HepG2 (cell line): ENCODE results near the gene POC1B.

ENCODE experiments used
- BHLHE40 ChIP-seq: IDR thresholded peaks from 2 replicates; pipeline ENCODE4 v1.6.1; 2011; ENCODE audit warnings: low read length, improper control_type of control experiment
- CTCF ChIP-seq: sonication (generic); formaldehyde crosslinking; IDR thresholded peaks from 2 replicates; pipeline ENCODE4 v1.5.0; 2020; ENCODE audit warnings: mild to moderate bottlenecking, missing genetic modification reagents, moderate library complexity
- GFI1 ChIP-seq: sonication (generic); formaldehyde crosslinking; IDR thresholded peaks from 2 replicates; pipeline ENCODE4 v1.5.0; 2020; ENCODE audit warnings: missing genetic modification reagents, mild to moderate bottlenecking, borderline replicate concordance
- MEIS1 ChIP-seq: sonication (generic); formaldehyde crosslinking; IDR thresholded peaks from 2 replicates; pipeline ENCODE4 v1.9.0; 2021; ENCODE audit warnings: mild to moderate bottlenecking, missing genetic modification reagents, moderate library complexity, borderline replicate concordance
- POLR2AphosphoS5 ChIP-seq: IDR thresholded peaks from 2 replicates; pipeline ENCODE4 v1.6.1; 2012; ENCODE audit warnings: low read depth, low read length
- REST ChIP-seq, 2 experiments: IDR thresholded peaks; 2 replicates each; pipeline ENCODE4 v1.6.1; 2011 to 2012; ENCODE audit warnings: low read length in 2 of 2, borderline replicate concordance in 1 of 2, low read depth in 1 of 2, mild to moderate bottlenecking in 1 of 2, moderate library complexity in 1 of 2
- SNAPC2 ChIP-seq: sonication (generic); formaldehyde crosslinking; IDR thresholded peaks from 2 replicates; pipeline ENCODE4 v1.8.1; 2022; ENCODE audit warnings: mild to moderate bottlenecking, missing genetic modification reagents
- ZNF234 ChIP-seq: sonication (generic); formaldehyde crosslinking; conservative IDR thresholded peaks from 2 replicates; pipeline ENCODE4 v1.5.1; 2020; ENCODE audit warnings: mild to moderate bottlenecking, missing genetic modification reagents
- ZNF777 ChIP-seq: sonication (generic); formaldehyde crosslinking; IDR thresholded peaks from 2 replicates; pipeline ENCODE4 v1.4.0; 2020; ENCODE audit warnings: missing genetic modification reagents

GRCh38 chr12:89436062-89436461 lies 89.8 kb downstream of the POC1B start:
- TF ChIP-seq MEIS1 (CRISPR knock-in tag) (no peak), ZNF234 (CRISPR knock-in tag) (no peak), CTCF (no peak), BHLHE40 (no peak), GFI1 (no peak), POLR2AphosphoS5 (no peak), SNAPC2 (CRISPR knock-in tag) (no peak), REST (IDR thresholded peaks at IDR 0.05; ENCODE audit: borderline replicate concordance in 1 of 2, low read depth in 1 of 2, low read length in 2 of 2) (no peak), ZNF777 (CRISPR knock-in tag) (no peak)
